ENCODE results near the gene MYT1. TPM values are rescaled to one million over a fixed set of nuclear protein-coding genes. Genes with fewer than 3 reads are reported as not detected.
"Not testable (repeated sequence)": the region's sequence is repeated elsewhere in the genome, so short reads cannot be mapped to it uniquely, and the experiment has no call there.

The MYT1 gene
- total RNA-seq, 1 experiment from 2014 or later = not detected

DNA sequence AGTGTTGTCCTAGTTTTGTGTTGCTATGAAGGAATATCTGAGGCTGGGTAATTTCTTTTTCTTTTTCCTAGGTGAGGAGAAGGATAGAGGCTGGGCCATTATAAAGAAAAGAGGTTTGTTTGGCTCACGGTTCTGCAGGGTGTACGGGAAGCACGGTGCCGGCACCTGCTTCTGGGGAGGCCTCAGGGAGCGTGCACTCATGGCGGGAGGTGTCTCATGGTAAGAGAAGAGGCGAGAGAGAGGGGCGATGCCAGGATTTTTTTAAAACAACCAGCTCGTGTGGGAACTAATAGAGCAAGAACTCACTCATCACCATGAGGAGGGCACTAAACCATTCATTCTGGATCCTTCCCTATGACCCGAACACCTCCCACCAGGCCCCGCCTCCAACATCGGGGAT is 42.7 kb upstream of the MYT1 start:
- CTCF ChIA-PET = interaction anchor here (0.9 to 5.7 kb wide), 15 partner anchors 11 to 577 kb away, joined by 3 to 93 read pairs (median 4); partner anchors contain the start of genes C20orf204, LKAAEAR1, OPRL1 and RGS19
- H3K9me3 Mint-ChIP-seq (ENCODE audit: unreplicated experiment) = no peaks in the 10 kb centered on the region

DNA sequence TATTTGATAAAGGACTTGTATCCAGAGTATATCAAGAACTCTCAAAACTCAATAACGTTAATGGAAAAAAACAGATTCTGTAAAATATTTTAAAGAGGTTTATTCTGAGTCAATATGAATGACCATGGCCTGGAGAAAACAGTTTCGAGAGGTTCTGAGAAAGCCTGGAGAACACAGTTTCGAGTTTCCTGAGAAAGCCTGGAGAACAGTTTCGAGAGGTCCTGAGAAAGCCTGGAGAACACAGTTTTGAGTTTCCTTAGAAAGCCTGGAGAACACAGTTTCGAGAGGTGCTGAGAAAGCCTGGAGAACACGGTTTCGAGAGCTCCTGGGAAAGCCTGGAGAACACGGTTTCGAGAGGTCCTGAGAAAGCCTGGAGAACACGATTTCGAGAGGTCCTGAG is 41.3 kb upstream of the MYT1 start:
- H3K4me3 Mint-ChIP-seq (ENCODE audit: unreplicated experiment); intact Hi-C loops (cut with micrococcal nuclease): not testable (repeated sequence)

More for the DNA sequence above, 42.7 kb upstream of the MYT1 start:
- BruUV-seq (replicated peaks) = no TSS peak
- POLR2A ChIA-PET = interaction anchor here (1.0 to 1.8 kb wide), 4 partner anchors 35 to 141 kb away, joined by 3 to 6 read pairs (median 4); partner anchors contain the start of gene PRPF6
- Mint-ChIP-seq H3K4me3 (ENCODE audit: unreplicated experiment) (no peak overlapping the region), H3K27me3 (ENCODE audit: insufficient read depth, unreplicated experiment) (peaks cover 47% of the 10 kb centered on the region), H3K27ac (ENCODE audit: low read depth, unreplicated experiment) (no peak overlapping the region), H3K4me1 (ENCODE audit: insufficient read depth, unreplicated experiment) (no peaks in the 10 kb centered on the region), H3K36me3 (ENCODE audit: insufficient read depth, unreplicated experiment) (no peaks in the 10 kb centered on the region)
- no peak for DNase-seq (ENCODE audit: unreplicated experiment)
- intact Hi-C loops (cut with micrococcal nuclease) = loop anchor here (2.0 kb wide), 1 partner anchor 143 kb away; the partner anchor contains the start of gene SAMD10
- TF ChIP-seq, protein P1, sequence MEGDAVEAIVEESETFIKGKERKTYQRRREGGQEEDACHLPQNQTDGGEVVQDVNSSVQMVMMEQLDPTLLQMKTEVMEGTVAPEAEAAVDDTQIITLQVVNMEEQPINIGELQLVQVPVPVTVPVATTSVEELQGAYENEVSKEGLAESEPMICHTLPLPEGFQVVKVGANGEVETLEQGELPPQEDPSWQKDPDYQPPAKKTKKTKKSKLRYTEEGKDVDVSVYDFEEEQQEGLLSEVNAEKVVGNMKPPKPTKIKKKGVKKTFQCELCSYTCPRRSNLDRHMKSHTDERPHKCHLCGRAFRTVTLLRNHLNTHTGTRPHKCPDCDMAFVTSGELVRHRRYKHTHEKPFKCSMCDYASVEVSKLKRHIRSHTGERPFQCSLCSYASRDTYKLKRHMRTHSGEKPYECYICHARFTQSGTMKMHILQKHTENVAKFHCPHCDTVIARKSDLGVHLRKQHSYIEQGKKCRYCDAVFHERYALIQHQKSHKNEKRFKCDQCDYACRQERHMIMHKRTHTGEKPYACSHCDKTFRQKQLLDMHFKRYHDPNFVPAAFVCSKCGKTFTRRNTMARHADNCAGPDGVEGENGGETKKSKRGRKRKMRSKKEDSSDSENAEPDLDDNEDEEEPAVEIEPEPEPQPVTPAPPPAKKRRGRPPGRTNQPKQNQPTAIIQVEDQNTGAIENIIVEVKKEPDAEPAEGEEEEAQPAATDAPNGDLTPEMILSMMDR (IDR thresholded peaks at IDR 0.05; ENCODE audit: unreplicated experiment) = no peak

DNA sequence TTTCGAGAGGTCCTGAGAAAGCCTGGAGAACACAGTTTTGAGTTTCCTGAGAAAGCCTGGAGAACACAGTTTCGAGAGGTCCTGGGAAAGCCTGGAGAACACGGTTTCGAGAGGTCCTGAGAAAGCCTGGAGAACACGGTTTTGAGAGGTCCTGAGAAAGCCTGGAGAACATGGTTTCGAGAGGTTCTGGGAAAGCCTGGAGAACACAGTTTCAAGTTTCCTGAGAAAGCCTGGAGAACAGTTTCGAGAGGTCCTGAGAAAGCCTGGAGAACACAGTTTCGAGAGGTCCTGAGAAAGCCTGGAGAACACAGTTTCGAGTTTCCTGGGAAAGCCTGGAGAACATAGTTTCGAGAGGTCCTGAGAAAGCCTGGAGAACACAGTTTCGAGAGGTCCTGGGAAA is 40.7 kb upstream of the MYT1 start:
- H3K4me1 Mint-ChIP-seq (ENCODE audit: insufficient read depth, unreplicated experiment); BruUV-seq (replicated peaks); DNase-seq (ENCODE audit: unreplicated experiment); POLR2A ChIA-PET; CTCF ChIA-PET; H3K36me3 Mint-ChIP-seq (ENCODE audit: insufficient read depth, unreplicated experiment); H3K27ac Mint-ChIP-seq (ENCODE audit: low read depth, unreplicated experiment); intact Hi-C loops (cut with micrococcal nuclease); H3K9me3 Mint-ChIP-seq (ENCODE audit: unreplicated experiment); H3K4me3 Mint-ChIP-seq (ENCODE audit: unreplicated experiment): not testable (repeated sequence)
- peaks cover 54% of the 10 kb centered on the region for H3K27me3 Mint-ChIP-seq (ENCODE audit: insufficient read depth, unreplicated experiment)

More for the DNA sequence above, 41.3 kb upstream of the MYT1 start:
- not testable (repeated sequence) for H3K9me3 Mint-ChIP-seq (ENCODE audit: unreplicated experiment); H3K36me3 Mint-ChIP-seq (ENCODE audit: insufficient read depth, unreplicated experiment); H3K4me1 Mint-ChIP-seq (ENCODE audit: insufficient read depth, unreplicated experiment); BruUV-seq (replicated peaks); DNase-seq (ENCODE audit: unreplicated experiment); H3K27ac Mint-ChIP-seq (ENCODE audit: low read depth, unreplicated experiment)
- ChIA-PET POLR2A (interaction anchor here (1.8 kb wide), 1 partner anchor 40 kb away, joined by 4 read pairs; no protein-coding TSS in a partner anchor), CTCF (interaction anchor here (0.7 to 5.7 kb wide), 4 partner anchors 12 to 812 kb away, joined by 3 to 93 read pairs (median 15); partner anchors contain the start of genes LKAAEAR1, OPRL1 and RGS19)
- peaks cover 48% of the 10 kb centered on the region for H3K27me3 Mint-ChIP-seq (ENCODE audit: insufficient read depth, unreplicated experiment)

DNA sequence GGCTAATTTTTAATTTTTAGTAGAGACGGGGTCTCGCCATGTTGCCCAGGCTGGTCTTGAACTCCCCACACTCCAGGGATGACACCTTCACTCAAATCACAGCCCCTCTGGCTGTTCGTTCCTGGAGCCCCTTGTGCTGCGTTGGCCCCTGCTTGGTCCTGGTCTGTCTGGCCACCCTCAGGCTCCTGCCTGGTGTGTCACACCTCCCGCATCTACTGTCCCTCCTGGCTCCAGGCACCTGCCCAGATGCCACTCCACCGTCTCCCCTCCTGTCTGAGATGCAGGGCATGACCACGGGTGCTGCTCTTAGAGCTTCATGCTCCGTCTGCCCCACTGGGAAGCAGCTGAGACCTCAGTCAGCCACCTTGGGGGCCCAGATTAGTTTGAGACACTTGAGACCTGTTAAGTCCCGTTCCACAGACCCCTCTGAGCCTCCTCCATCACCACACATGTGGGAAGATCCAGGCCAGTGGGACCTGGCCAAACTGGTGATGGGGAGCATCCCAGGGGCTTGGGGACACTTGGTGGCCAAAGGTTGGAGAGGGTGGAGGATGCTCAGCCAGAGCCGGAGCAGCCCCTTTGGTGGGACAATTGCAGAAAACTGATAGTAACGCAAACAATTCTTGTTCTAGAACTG is 35.0 kb upstream of the MYT1 start:
- Mint-ChIP-seq H3K27me3 (ENCODE audit: insufficient read depth, unreplicated experiment) (peaks cover 44% of the 10 kb centered on the region), H3K4me1 (ENCODE audit: insufficient read depth, unreplicated experiment) (no peaks in the 10 kb centered on the region), H3K27ac (ENCODE audit: low read depth, unreplicated experiment) (no peak overlapping the region), H3K36me3 (ENCODE audit: insufficient read depth, unreplicated experiment) (no peaks in the 10 kb centered on the region), H3K4me3 (ENCODE audit: unreplicated experiment) (no peak overlapping the region), H3K9me3 (ENCODE audit: unreplicated experiment) (no peaks in the 10 kb centered on the region)
- no TSS peak for BruUV-seq (replicated peaks)
- ChIA-PET CTCF (no interaction called here), POLR2A (no interaction called here)
- no peak for DNase-seq (ENCODE audit: unreplicated experiment)
- TF ChIP-seq, protein P1 (IDR thresholded peaks at IDR 0.05; ENCODE audit: unreplicated experiment) = no peak
- intact Hi-C loops (cut with micrococcal nuclease) = no loop called here

DNA sequence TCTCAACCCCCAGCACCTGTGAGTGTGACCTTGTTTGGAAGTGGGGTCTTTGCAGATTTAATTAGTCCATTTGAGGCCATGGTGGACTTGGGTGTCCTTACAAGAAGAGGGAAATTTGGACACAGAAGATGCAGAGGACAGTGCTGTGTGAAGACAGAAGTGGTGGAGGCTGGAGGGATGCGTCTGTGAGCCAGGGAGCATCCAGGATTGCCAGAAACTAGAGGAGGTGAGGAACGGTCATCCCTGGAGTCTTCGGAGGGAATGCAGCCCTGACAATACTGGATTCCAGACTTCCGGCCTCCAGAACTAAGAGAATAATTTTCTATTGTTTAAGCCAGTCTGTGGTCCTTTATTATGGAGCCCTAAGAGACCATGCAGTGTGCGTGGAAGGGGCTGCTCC is 34.0 kb upstream of the MYT1 start:
- Mint-ChIP-seq H3K36me3 (ENCODE audit: insufficient read depth, unreplicated experiment) (no peaks in the 10 kb centered on the region), H3K27me3 (ENCODE audit: insufficient read depth, unreplicated experiment) (peaks cover 39% of the 10 kb centered on the region), H3K27ac (ENCODE audit: low read depth, unreplicated experiment) (no peak overlapping the region), H3K4me3 (ENCODE audit: unreplicated experiment) (no peak overlapping the region), H3K4me1 (ENCODE audit: insufficient read depth, unreplicated experiment) (no peaks in the 10 kb centered on the region), H3K9me3 (ENCODE audit: unreplicated experiment) (no peaks in the 10 kb centered on the region)
- ChIA-PET CTCF (no interaction called here), POLR2A (no interaction called here)
- DNase-seq (ENCODE audit: unreplicated experiment) = no peak
- TF ChIP-seq, protein P1 (IDR thresholded peaks at IDR 0.05; ENCODE audit: unreplicated experiment) = no peak
- intact Hi-C loops (cut with micrococcal nuclease) = no loop called here
- BruUV-seq (replicated peaks) = no TSS peak

Data from MCF 10A (cell line).